BJ (cell line): ENCODE data around the gene MBNL3. TPM values are rescaled to one million over a fixed set of nuclear protein-coding genes. Genes with fewer than 3 reads are reported as not detected.

Experiments
- CTCF ChIA-PET: fragments of 350-600 bp; formaldehyde crosslinking; extraction: SDS; loops from one replicate; lab custom pipeline; 2021; ENCODE audit warnings: antibody characterized with exemption, inconsistent platforms; lab: Yijun Ruan, JAX
- POLR2A ChIA-PET: fragments of 300-600 bp; sonication (Branson Sonifier 250); formaldehyde crosslinking; extraction: SDS; loops from one replicate; lab custom pipeline; 2021; ENCODE audit warnings: antibody characterized with exemption; lab: Charles Lee
- DNase-seq: peaks from one replicate; pipeline ENCODE4 v3.0.0-alpha.2; 2011; ENCODE audit warnings: low read depth
- H3K27me3 ChIP-seq: 2 replicates; pipeline ENCODE4 v1.6.0; 2011; ENCODE audit warnings: low read length; ENCODE audit not compliant: control insufficient read depth, insufficient read depth
- H3K36me3 ChIP-seq: 2 replicates; pipeline ENCODE4 v1.5.1; 2011; ENCODE audit warnings: low read length; ENCODE audit not compliant: control insufficient read depth, insufficient read depth
- H3K4me3 ChIP-seq: 2 replicates; pipeline ENCODE4 v1.5.1; 2011; ENCODE audit warnings: low read depth, mild to moderate bottlenecking, control low read depth, low read length
- polyA plus RNA-seq: library from polyadenylated mRNA; depleted of rRNA; stranded (reverse); fragments of >200 nt; gene quantifications from 2 replicates; pipeline ENCODE4 v1.2.3, GENCODE V29; 2011
- TF ChIP-seq, protein P1 (sequence below): IDR thresholded peaks from 2 replicates; pipeline ENCODE4 v1.5.1; 2011; ENCODE audit warnings: low read depth, mild to moderate bottlenecking, control low read depth, inconsistent platforms, low read length, moderate library complexity; ENCODE audit not compliant: insufficient read depth

MBNL3 gene
- polyA plus RNA-seq, 1 experiment = 1.3 TPM

GRCh38 chrX:132413459-132413858 is 75.4 kb downstream of the MBNL3 start:
- TF ChIP-seq, protein P1, sequence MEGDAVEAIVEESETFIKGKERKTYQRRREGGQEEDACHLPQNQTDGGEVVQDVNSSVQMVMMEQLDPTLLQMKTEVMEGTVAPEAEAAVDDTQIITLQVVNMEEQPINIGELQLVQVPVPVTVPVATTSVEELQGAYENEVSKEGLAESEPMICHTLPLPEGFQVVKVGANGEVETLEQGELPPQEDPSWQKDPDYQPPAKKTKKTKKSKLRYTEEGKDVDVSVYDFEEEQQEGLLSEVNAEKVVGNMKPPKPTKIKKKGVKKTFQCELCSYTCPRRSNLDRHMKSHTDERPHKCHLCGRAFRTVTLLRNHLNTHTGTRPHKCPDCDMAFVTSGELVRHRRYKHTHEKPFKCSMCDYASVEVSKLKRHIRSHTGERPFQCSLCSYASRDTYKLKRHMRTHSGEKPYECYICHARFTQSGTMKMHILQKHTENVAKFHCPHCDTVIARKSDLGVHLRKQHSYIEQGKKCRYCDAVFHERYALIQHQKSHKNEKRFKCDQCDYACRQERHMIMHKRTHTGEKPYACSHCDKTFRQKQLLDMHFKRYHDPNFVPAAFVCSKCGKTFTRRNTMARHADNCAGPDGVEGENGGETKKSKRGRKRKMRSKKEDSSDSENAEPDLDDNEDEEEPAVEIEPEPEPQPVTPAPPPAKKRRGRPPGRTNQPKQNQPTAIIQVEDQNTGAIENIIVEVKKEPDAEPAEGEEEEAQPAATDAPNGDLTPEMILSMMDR = no peak
- ChIA-PET POLR2A (no interaction called here), CTCF (no interaction called here)
- DNase-seq = no peak
- H3K27me3 ChIP-seq = no peaks in the 10 kb centered on the region
- H3K4me3 ChIP-seq = no peak overlapping the region
- no peaks in the 10 kb centered on the region for H3K36me3 ChIP-seq

DNA sequence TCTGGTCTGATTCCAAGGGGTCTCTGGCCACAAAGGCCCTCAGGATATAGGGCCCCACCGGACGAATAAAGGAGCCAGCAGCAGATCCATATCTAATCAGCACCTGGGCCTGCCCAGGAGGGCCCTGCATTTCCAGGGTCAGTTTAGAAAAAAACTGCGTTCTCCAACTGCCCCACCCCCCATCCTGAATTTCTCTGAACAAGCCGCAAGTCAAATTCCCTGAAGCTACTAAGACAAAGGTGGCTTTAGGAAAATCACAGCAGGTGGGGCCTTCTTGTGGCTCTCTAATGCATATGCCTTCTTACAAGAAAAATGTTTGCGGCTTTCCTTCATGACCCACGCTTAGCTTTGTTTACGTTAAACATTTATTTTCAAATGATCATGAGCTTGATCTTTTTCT is 76.6 kb downstream of the MBNL3 start:
- POLR2A ChIA-PET = no interaction called here
- Histone ChIP-seq H3K4me3 (no peak overlapping the region), H3K36me3 (no peaks in the 10 kb centered on the region), H3K27me3 (no peaks in the 10 kb centered on the region)
- TF ChIP-seq, protein P1 = no peak
- CTCF ChIA-PET = interaction anchor here (0.6 to 1.0 kb wide), 2 partner anchors 120 to 436 kb away, joined by 3 read pairs; no protein-coding TSS in a partner anchor
- no peak for DNase-seq

- Histone ChIP-seq H3K27me3 (no peaks in the 10 kb centered on the region), H3K4me3 (no peak overlapping the region), H3K36me3 (no peaks in the 10 kb centered on the region)
- ChIA-PET POLR2A (no interaction called here), CTCF (interaction anchor here (0.6 kb wide), 1 partner anchor 435 kb away, joined by 3 read pairs; no protein-coding TSS in a partner anchor)
- DNase-seq = no peak
- TF ChIP-seq, protein P1 = no peak
Measured at GRCh38 chrX:132411310-132411977, 77.4 kb downstream of the MBNL3 start.

DNA sequence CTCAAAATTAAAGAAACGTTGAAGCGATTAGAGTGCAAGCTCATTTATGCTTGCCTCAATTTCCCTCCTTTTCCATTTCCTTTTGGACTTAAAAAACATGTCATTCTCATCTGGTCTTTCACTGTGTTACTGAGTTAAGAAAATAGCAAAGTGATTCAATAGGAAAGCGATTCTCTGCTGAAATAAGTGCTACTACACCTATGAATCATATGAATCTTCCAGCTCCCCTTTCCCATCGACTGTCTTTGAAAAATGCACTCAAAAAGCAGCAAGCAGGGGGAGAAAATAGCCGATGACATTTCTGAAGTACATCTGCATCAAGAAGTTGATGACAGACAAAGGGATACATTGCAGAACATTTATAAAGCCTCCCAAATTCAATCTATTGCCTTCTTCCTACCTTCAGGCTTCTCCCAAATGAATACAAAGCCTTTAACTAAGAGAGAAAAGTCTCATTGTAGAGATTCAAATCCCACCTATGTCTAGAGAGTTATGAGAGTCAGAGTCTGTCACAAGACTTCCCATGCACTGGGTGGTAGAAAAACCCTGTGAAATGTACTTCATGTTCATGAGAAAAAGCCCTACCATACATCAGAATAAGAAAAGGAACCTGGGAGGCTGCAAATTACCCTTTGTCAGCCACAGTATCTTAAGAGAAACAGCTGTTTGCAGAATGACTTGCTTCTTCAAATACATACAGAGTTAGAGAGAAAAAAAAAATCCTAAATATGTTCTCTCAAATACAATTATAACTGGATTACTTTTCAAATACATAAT is 78.9 kb downstream of the MBNL3 start:
- Histone ChIP-seq H3K27me3 (no peaks in the 10 kb centered on the region), H3K36me3 (no peaks in the 10 kb centered on the region), H3K4me3 (no peak overlapping the region)
- ChIA-PET POLR2A (no interaction called here), CTCF (no interaction called here)
- TF ChIP-seq, protein P1 = no peak
- DNase-seq = no peak

- Histone ChIP-seq H3K27me3 (no peaks in the 10 kb centered on the region), H3K36me3 (no peaks in the 10 kb centered on the region), H3K4me3 (no peak overlapping the region)
- CTCF ChIA-PET = interaction anchor here (0.6 to 1.1 kb wide), 2 partner anchors 10 to 178 kb away, joined by 3 read pairs; no protein-coding TSS in a partner anchor
- DNase-seq = no peak
- POLR2A ChIA-PET = no interaction called here
- TF ChIP-seq, protein P1 = no peak
Measured at GRCh38 chrX:132407691-132408090, 81.1 kb downstream of the MBNL3 start.
